ENCODE measurements around the gene RAB19. TPM values are rescaled to one million over a fixed set of nuclear protein-coding genes. Genes with fewer than 3 reads are reported as not detected.
"Not testable (repeated sequence)": the region's sequence is repeated elsewhere in the genome, so short reads cannot be mapped to it uniquely, and the experiment has no call there.

Gene RAB19
- total and polyA plus RNA-seq, 4 donors, result 0.17 to 0.84 TPM; not detected in 2

DNA sequence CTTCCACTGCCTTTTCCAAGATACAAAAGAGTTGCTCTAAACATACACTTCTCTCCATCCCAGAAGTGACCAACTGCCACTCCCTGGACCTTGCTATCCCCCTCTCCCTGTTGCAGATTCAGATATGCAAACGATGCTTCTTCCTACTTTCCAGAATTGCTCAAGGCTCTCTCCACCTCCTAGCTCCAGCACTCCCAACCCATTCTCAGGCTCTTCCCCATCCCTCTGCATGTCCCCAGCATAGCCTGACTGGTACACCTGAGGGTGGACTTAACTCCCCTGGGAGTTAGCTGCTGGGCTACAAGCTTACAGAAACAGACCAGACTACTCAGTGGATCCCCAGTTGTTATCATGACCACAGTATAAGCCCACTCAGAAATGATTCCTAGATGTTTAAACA, 47.9 kb downstream of the RAB19 start (continued):
- TF ChIP-seq GABPA (IDR thresholded peaks at IDR 0.05 in 1 of 2, conservative IDR thresholded peaks at IDR 0.05 in 1 of 2), result no peak

DNA sequence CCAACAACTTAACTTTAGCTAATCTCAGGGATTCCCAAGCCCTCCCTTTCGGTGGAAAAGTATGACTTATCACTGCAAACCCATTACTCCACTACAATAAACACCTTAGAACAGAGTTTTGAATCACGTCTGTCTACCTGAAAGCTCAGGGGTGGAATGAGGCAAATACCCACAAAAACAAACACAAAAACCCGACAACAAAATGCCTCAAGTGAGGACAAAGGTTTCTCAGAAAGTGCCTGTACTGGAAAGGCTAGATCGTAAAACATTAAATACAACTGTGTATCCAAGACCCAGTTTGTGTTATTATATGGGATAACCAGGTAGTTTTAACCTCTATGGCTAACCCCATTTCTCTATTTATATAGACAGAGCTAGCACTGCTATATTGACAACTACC, 49.4 kb downstream of the RAB19 start:
- Histone ChIP-seq H3K9me3 (ENCODE audit: control insufficient read depth in 4 of 4, low read length in 3 of 4) (no peaks in the 10 kb centered on the region), H3K36me3 (ENCODE audit: control insufficient read depth in 4 of 4, insufficient read depth in 3 of 4, low read depth in 1 of 4, low read length in 3 of 4) (peaks cover 5 to 36% (median 29%) of the 10 kb centered on the region in 4 donors), H3K27me3 (ENCODE audit: control insufficient read depth in 4 of 4, insufficient read depth in 4 of 4, low read length in 3 of 4) (no peaks in the 10 kb centered on the region), H3K9ac (ENCODE audit: low read depth in 1 of 2, low read length in 2 of 2) (no peak overlapping the region), H3K4me1 (ENCODE audit: control insufficient read depth in 4 of 4, insufficient read depth in 4 of 4, low read length in 3 of 4) (peaks cover 0 to 4% (median 1%) of the 10 kb centered on the region in 4 donors), H3K27ac (ENCODE audit: low read depth in 1 of 2, low read length in 2 of 2) (no peak overlapping the region), H3K4me3 (ENCODE audit: low read depth in 1 of 3, low read length in 3 of 3) (no peak overlapping the region)
- 86% methylated on average over 4 of the region's 4 CpGs for WGBS
- no peak for TF ChIP-seq NR2F2 (IDR thresholded peaks at IDR 0.05)
- TF ChIP-seq FOXA1 (IDR thresholded peaks at IDR 0.05), result no peak
- TF ChIP-seq YY1 (IDR thresholded peaks at IDR 0.05), result no peak
- no peak for TF ChIP-seq FOXA2 (IDR thresholded peaks at IDR 0.05)
- TF ChIP-seq RAD21 (IDR thresholded peaks at IDR 0.05), result no peak
- TF ChIP-seq, protein P1, sequence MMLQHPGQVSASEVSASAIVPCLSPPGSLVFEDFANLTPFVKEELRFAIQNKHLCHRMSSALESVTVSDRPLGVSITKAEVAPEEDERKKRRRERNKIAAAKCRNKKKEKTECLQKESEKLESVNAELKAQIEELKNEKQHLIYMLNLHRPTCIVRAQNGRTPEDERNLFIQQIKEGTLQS (IDR thresholded peaks at IDR 0.05), result no peak
- no peak for TF ChIP-seq HNF4G (IDR thresholded peaks at IDR 0.05)
- TF ChIP-seq SP1 (IDR thresholded peaks at IDR 0.05), result no peak
- TF ChIP-seq, protein P2, sequence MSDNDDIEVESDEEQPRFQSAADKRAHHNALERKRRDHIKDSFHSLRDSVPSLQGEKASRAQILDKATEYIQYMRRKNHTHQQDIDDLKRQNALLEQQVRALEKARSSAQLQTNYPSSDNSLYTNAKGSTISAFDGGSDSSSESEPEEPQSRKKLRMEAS (IDR thresholded peaks at IDR 0.05), result no peak
- TF ChIP-seq GABPA (IDR thresholded peaks at IDR 0.05 in 1 of 2, conservative IDR thresholded peaks at IDR 0.05 in 1 of 2), result no peak
- DNase-seq (ENCODE audit: low spot score), result no peak

DNA sequence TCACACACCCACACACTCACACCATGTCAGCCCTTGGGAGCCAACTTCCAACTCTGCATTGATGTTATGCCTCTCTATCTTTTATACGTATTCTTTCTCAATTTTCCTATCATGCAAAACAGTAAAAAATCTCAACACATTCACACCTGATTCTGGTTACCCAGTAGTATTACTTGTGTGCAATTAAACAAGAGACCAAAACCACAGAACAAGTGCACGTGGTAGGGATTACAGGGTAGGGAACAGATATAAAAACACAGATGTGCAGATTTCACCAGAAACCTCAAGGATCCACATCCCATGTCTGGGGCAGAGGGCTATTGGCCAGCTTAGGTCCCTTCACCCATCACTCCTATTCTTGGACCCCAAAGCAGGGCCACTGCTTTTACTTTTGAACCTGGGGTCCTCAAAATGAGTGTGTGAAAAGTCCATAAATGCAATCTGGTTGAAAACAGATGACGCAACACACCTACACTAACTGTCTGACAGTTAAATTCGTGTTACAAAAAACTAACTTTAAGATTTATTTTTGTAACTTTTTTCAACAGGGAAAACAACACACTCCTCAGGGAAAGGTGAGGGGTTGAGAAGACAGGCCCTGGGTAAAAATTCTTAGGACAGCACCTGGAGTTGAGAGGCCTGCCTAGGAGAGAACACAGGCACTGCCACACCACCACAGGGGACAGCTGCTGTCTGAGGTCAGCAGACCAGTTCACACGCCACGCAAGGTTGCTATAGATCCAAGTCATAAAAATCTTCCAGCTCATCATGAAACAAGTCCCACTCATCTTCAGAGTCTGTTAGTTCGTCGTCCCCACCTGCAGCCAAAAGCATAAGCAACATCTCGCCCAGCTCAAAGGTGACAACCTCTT, 50.2 kb downstream of the RAB19 start:
- 87% methylated on average over 9 of the region's 9 CpGs for WGBS
- not testable (repeated sequence) for H3K9me3 ChIP-seq (ENCODE audit: control insufficient read depth in 4 of 4, low read length in 3 of 4); H3K27ac ChIP-seq (ENCODE audit: low read depth in 1 of 2, low read length in 2 of 2); H3K4me3 ChIP-seq (ENCODE audit: low read depth in 1 of 3, low read length in 3 of 3); H3K9ac ChIP-seq (ENCODE audit: low read depth in 1 of 2, low read length in 2 of 2); H3K27me3 ChIP-seq (ENCODE audit: control insufficient read depth in 4 of 4, insufficient read depth in 4 of 4, low read length in 3 of 4); H3K4me1 ChIP-seq (ENCODE audit: control insufficient read depth in 4 of 4, insufficient read depth in 4 of 4, low read length in 3 of 4); DNase-seq (ENCODE audit: low spot score)
- H3K36me3 ChIP-seq (ENCODE audit: control insufficient read depth in 4 of 4, insufficient read depth in 3 of 4, low read depth in 1 of 4, low read length in 3 of 4), result peaks cover 7 to 42% (median 35%) of the 10 kb centered on the region in 4 donors

DNA sequence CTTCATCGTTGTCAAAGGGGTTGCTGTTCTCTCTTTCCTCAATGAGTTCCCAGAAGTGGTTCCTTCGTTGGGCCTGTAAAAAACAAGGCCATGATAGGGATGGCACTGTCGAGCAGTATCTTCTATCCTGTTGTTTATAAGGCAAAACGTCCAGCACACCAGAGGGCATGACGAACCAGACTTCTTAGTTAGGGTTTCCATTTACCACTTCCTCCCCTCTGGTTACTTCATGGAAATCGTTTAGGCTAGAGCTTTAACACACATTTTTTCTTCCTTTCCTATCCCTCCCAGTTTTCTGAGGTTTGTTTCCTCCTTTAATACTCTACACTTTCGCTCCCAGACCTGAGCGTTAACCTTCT, 50.8 kb downstream of the RAB19 start:
- no peak overlapping the region for H3K4me3 ChIP-seq (ENCODE audit: low read depth in 1 of 3, low read length in 3 of 3)
- no peak overlapping the region for H3K9ac ChIP-seq (ENCODE audit: low read depth in 1 of 2, low read length in 2 of 2)
- DNase-seq (ENCODE audit: low spot score), result no peak
- H3K27ac ChIP-seq (ENCODE audit: low read depth in 1 of 2, low read length in 2 of 2), result no peak overlapping the region
- TF ChIP-seq NR2F2 (IDR thresholded peaks at IDR 0.05) (no peak), FOXA1 (IDR thresholded peaks at IDR 0.05) (no peak), JUND (IDR thresholded peaks at IDR 0.05) (no peak), TAF1 (conservative IDR thresholded peaks at IDR 0.05) (no peak), YY1 (IDR thresholded peaks at IDR 0.05) (no peak)
- peaks cover 0 to 4% (median 1%) of the 10 kb centered on the region in 4 donors for H3K4me1 ChIP-seq (ENCODE audit: control insufficient read depth in 4 of 4, insufficient read depth in 4 of 4, low read length in 3 of 4)
- H3K36me3 ChIP-seq (ENCODE audit: control insufficient read depth in 4 of 4, insufficient read depth in 3 of 4, low read depth in 1 of 4, low read length in 3 of 4), result peaks cover 5 to 46% (median 38%) of the 10 kb centered on the region in 4 donors
- H3K27me3 ChIP-seq (ENCODE audit: control insufficient read depth in 4 of 4, insufficient read depth in 4 of 4, low read length in 3 of 4), result no peaks in the 10 kb centered on the region
- WGBS, result 79% methylated on average over 8 of the region's 8 CpGs
- H3K9me3 ChIP-seq (ENCODE audit: control insufficient read depth in 4 of 4, low read length in 3 of 4), result no peaks in the 10 kb centered on the region

Data from liver (tissue), 9 donors.